ENCODE results near the gene HPS6.
"Not testable (repeated sequence)": the region's sequence is repeated elsewhere in the genome, so short reads cannot be mapped to it uniquely, and the experiment has no call there.

HPS6 gene

GRCh38 chr10:102064868-102065560, at the start of gene HPS6:
TSS of gene HPS6 (plus strand) at chr10:102065349. CDS start at chr10:102065475, 126 bp downstream.
- peak in 54 of 56 donors; percentile 25 to 88 (median 70) for DNase-seq

- DNase-seq = no peak
Measured at GRCh38 chr10:102016416-102016815, 48.7 kb upstream of the HPS6 start.

GRCh38 chr10:102017295-102017694, 47.9 kb upstream of the HPS6 start:
- DNase-seq = no peak

- DNase-seq = no peak
Measured at GRCh38 chr10:102020938-102021337, 44.2 kb upstream of the HPS6 start.

- no peak for DNase-seq
Measured at GRCh38 chr10:102024799-102025198, 40.4 kb upstream of the HPS6 start.

- no peak for DNase-seq
Measured at GRCh38 chr10:102027261-102027660, 37.9 kb upstream of the HPS6 start.

- DNase-seq = no peak
Measured at GRCh38 chr10:102033787-102034186, 31.4 kb upstream of the HPS6 start.

- DNase-seq = not testable (repeated sequence)
Measured at GRCh38 chr10:102035807-102036206, 29.3 kb upstream of the HPS6 start.

GRCh38 chr10:102038410-102038809, 26.7 kb upstream of the HPS6 start:
- DNase-seq = no peak

GRCh38 chr10:102040305-102041050, 24.7 kb upstream of the HPS6 start:
- no peak for DNase-seq

- no peak for DNase-seq
Measured at GRCh38 chr10:102045292-102045691, 19.9 kb upstream of the HPS6 start.

- DNase-seq = no peak
Measured at GRCh38 chr10:102046095-102046494, 19.1 kb upstream of the HPS6 start.

- DNase-seq = peak in 8 of 56 donors; percentile 16 to 47 (median 38)
Measured at GRCh38 chr10:102054881-102055646, 10.1 kb upstream of the HPS6 start.

GRCh38 chr10:102055647-102056419, 9.3 kb upstream of the HPS6 start, which contains the start of gene ARMH3:
TSS of gene ARMH3 (minus strand) at chr10:102056173. CDS start at chr10:102040114, 16,059 bp downstream.
- peak; percentile 66 to 97 (median 92) for DNase-seq

- DNase-seq = no peak
Measured at GRCh38 chr10:102059987-102060386, 5.2 kb upstream of the HPS6 start.

GRCh38 chr10:102064503-102064867, 664 bp upstream of the HPS6 start:
- DNase-seq = no peak

- DNase-seq = peak in 16 of 56 donors; percentile 9 to 43 (median 24)
Measured at GRCh38 chr10:102065561-102066398, 631 bp downstream of the HPS6 start.

- DNase-seq = no peak
Measured at GRCh38 chr10:102066399-102067088, 1.4 kb downstream of the HPS6 start.

- DNase-seq = no peak
Measured at GRCh38 chr10:102067091-102067916, 2.2 kb downstream of the HPS6 start.
